Transverse colon (tissue), 4 donors: ENCODE data around the gene POC5. TPM values are rescaled to one million over a fixed set of nuclear protein-coding genes. Genes with fewer than 3 reads are reported as not detected.

Source experiments
- DNase-seq: peaks from one replicate; pipeline ENCODE4 v3.0.0-alpha.2; 2019
- H3K27ac ChIP-seq, 4 donors: fragments of 200-600 bp; sonication (generic); 2 replicates each; pipeline ENCODE4 v1.5.1; 2016 to 2018; ENCODE audit warnings: inconsistent platforms in 4 of 4
- H3K27me3 ChIP-seq: fragments of 200-600 bp; sonication (generic); 2 replicates; pipeline ENCODE4 v1.5.1; 2017; ENCODE audit warnings: inconsistent platforms
- H3K36me3 ChIP-seq, 4 donors: fragments of 200-600 bp; sonication (generic); 2 replicates each; pipeline ENCODE4 v1.5.1; 2017 to 2019; ENCODE audit warnings: inconsistent platforms in 4 of 4
- H3K4me1 ChIP-seq, 4 donors: fragments of 200-600 bp; sonication (generic); 2 replicates each; pipeline ENCODE4 v1.5.1; 2017 to 2020; ENCODE audit warnings: inconsistent platforms in 4 of 4
- H3K4me3 ChIP-seq, 4 donors: fragments of 200-600 bp; sonication (generic); 1 replicate in 1 of 4; 2 replicates in 3 of 4; pipeline versions ENCODE4 v1.5.1 to v1.6.1; 2017 to 2019; ENCODE audit warnings: inconsistent platforms in 4 of 4
- H3K9me3 ChIP-seq, 2 donors: fragments of 200-600 bp; sonication (generic); 2 replicates each; pipeline ENCODE4 v1.5.1; 2017 to 2019; ENCODE audit warnings: inconsistent platforms in 2 of 2
- CTCF ChIP-seq, 5 experiments: fragments of 200-600 bp in 3 of 5; fragments of 450-650 bp in 2 of 5; sonication (generic) in 3 of 5; IDR thresholded peaks; 1 replicate in 2 of 5; 2 replicates in 3 of 5; pipeline ENCODE4 v1.5.1; 2016 to 2017; ENCODE audit warnings: antibody characterized with exemption in 5 of 5, inconsistent platforms in 3 of 5, mild to moderate bottlenecking in 2 of 5, moderate library complexity in 1 of 5
- EP300 ChIP-seq: sonication (generic); formaldehyde crosslinking; IDR thresholded peaks from one replicate; pipeline ENCODE4 v1.6.1; 2017; ENCODE audit warnings: antibody characterized with exemption, low read depth
- POLR2A ChIP-seq: fragments of 450-650 bp; IDR thresholded peaks from one replicate; pipeline ENCODE4 v1.6.1; 2016; ENCODE audit warnings: antibody characterized with exemption, mild to moderate bottlenecking, moderate library complexity
- POLR2AphosphoS5 ChIP-seq, 3 donors: sonication (generic); formaldehyde crosslinking; IDR thresholded peaks; one replicate each; pipeline ENCODE4 v1.6.1; 2016; ENCODE audit warnings: antibody characterized with exemption in 3 of 3
- WGBS, 2 donors: methylation state at CpG; one replicate each; pipeline ENCODE4 v1.1.5; 2018; ENCODE audit warnings: low coverage in 1 of 2; 5-methylcytosine and 5-hydroxymethylcytosine counted together
- in situ Hi-C, 4 donors: fragments of 200-750 bp; cut with MboI; loops; one replicate each; pipeline versions ENCODE4 v1.15.0 to v1.15.1; 2017; ENCODE audit warnings: low sequenced_read_pairs in 3 of 4, low pct_ligation_motif_present in 1 of 4, low pct_unique_long_range_greater_than_20kb in 1 of 4
- intact Hi-C: fragments of 100-400 bp; cut with DNase I; formaldehyde crosslinking; loops from one replicate; pipeline ENCODE4 v1.15.1; 2023; ENCODE audit warnings: low total_unique reads
- total RNA-seq, 4 donors: library from RNA; depleted of rRNA; stranded (reverse); fragments of >200 nt; gene quantifications; one replicate each; pipeline ENCODE4 v1.1.0, GENCODE V29; 2016

POC5 gene
- total RNA-seq, 4 donors from 2014 or later = 5.8 to 13.5 (median 11.1) TPM

- in situ Hi-C loops (loop anchor here in 2 of 4 donors (25.0 kb wide), 2 partner anchors 303 to 453 kb away; partner anchors contain the start of gene ANKRD31 (in 1 of the 2)), intact Hi-C loops (no loop called here)
- TF ChIP-seq EP300 (no peak), POLR2AphosphoS5 (IDR thresholded peaks at IDR 0.05) (no peak), POLR2A (no peak), CTCF (IDR thresholded peaks at IDR 0.05) (no peak)
- Histone ChIP-seq H3K4me3 (no peak overlapping the region), H3K4me1 (no peaks in the 10 kb centered on the region), H3K36me3 (peaks cover 0 to 27% (median 5%) of the 10 kb centered on the region in 4 donors), H3K9me3 (no peaks in the 10 kb centered on the region), H3K27ac (no peak overlapping the region), H3K27me3 (no peaks in the 10 kb centered on the region)
- 93% methylated on average over 1 of the region's 1 CpG; no CpG with 5 or more reads in 1 of the 2 donors for WGBS, 2 donors
- no peak for DNase-seq
Observed at GRCh38 chr5:75690669-75691068, 26.6 kb downstream of the POC5 start.

GRCh38 chr5:75686480-75686879, 30.8 kb downstream of the POC5 start:
- Histone ChIP-seq H3K9me3 (no peaks in the 10 kb centered on the region), H3K4me1 (no peaks in the 10 kb centered on the region), H3K27me3 (no peaks in the 10 kb centered on the region), H3K27ac (no peak overlapping the region), H3K36me3 (peaks cover 0 to 29% (median 3%) of the 10 kb centered on the region in 4 donors), H3K4me3 (no peak overlapping the region)
- no peak for TF ChIP-seq EP300
- TF ChIP-seq POLR2AphosphoS5 (IDR thresholded peaks at IDR 0.05) = no peak
- TF ChIP-seq POLR2A = no peak
- no peak for TF ChIP-seq CTCF (IDR thresholded peaks at IDR 0.05)
- in situ Hi-C loops = loop anchor here in 3 of 4 donors (10.0 to 25.0 kb wide), 4 partner anchors 102 to 452 kb away; partner anchors contain the start of gene ANKRD31 (in 2 of the 3)
- intact Hi-C loops = loop anchor here (10.0 kb wide), 1 partner anchor 452 kb away; the partner anchor contains the start of gene ANKRD31
- DNase-seq = no peak

GRCh38 chr5:75685141-75685540, 32.1 kb downstream of the POC5 start:
- no peak overlapping the region for H3K4me3 ChIP-seq
- no peak overlapping the region for H3K27ac ChIP-seq
- TF ChIP-seq EP300 (no peak), POLR2A (no peak), CTCF (IDR thresholded peaks at IDR 0.05) (no peak), POLR2AphosphoS5 (IDR thresholded peaks at IDR 0.05) (no peak)
- H3K9me3 ChIP-seq = no peaks in the 10 kb centered on the region
- 96 to 100% methylated on average over 1 to 11 of the region's 11 CpGs for WGBS, 2 donors
- intact Hi-C loops (loop anchor here (10.0 kb wide), 1 partner anchor 450 kb away; the partner anchor contains the start of gene ANKRD31), in situ Hi-C loops (loop anchor here in 3 of 4 donors (10.0 to 25.0 kb wide), 4 partner anchors 100 to 450 kb away; partner anchors contain the start of gene ANKRD31 (in 2 of the 3))
- peaks cover 0 to 21% (median 3%) of the 10 kb centered on the region in 4 donors for H3K36me3 ChIP-seq
- H3K4me1 ChIP-seq = peaks cover 0 to 4% (median 0%) of the 10 kb centered on the region in 4 donors
- H3K27me3 ChIP-seq = no peaks in the 10 kb centered on the region
- no peak for DNase-seq

GRCh38 chr5:75681125-75681830, 36.0 kb downstream of the POC5 start:
- intact Hi-C loops (loop anchor here (10.0 kb wide), 1 partner anchor 446 kb away; the partner anchor contains the start of gene ANKRD31), in situ Hi-C loops (loop anchor here in 3 of 4 donors (10.0 to 25.0 kb wide), 4 partner anchors 96 to 446 kb away; partner anchors contain the start of gene ANKRD31 (in 2 of the 3))
- H3K36me3 ChIP-seq = peaks cover 0 to 8% (median 0%) of the 10 kb centered on the region in 4 donors
- 35 to 41% methylated on average over 2 of the region's 2 CpGs for WGBS, 2 donors
- H3K4me1 ChIP-seq = peaks cover 0 to 4% (median 0%) of the 10 kb centered on the region in 4 donors
- no peaks in the 10 kb centered on the region for H3K27me3 ChIP-seq
- no peaks in the 10 kb centered on the region for H3K9me3 ChIP-seq
- no peak for TF ChIP-seq POLR2AphosphoS5 (IDR thresholded peaks at IDR 0.05)
- TF ChIP-seq EP300 = no peak
- no peak for TF ChIP-seq POLR2A
- peak; percentile 72 to 81 (median 77) for TF ChIP-seq CTCF (IDR thresholded peaks at IDR 0.05)
- H3K4me3 ChIP-seq = no peak overlapping the region
- peak overlapping the region in 1 of 4 donors; percentile 1 for H3K27ac ChIP-seq
- no peak for DNase-seq
